Neural cell (in vitro differentiated cells): ENCODE measurements around the gene MAGI1. TPM values are rescaled to one million over a fixed set of nuclear protein-coding genes. Genes with fewer than 3 reads are reported as not detected.
"Not testable (repeated sequence)": the region's sequence is repeated elsewhere in the genome, so short reads cannot be mapped to it uniquely, and the experiment has no call there.

Experiments used
- H2AFZ ChIP-seq: fragments of 200-600, 300-800 bp; sonication (generic), shearing (Covaris generic); 2 replicates; pipeline ENCODE4 v1.6.0; 2014; ENCODE audit warnings: low read depth, mild to moderate bottlenecking, antibody characterized with exemption, low read length, moderate library complexity
- H3F3A ChIP-seq: fragments of 200-600 bp; shearing (Covaris generic); 2 replicates; pipeline ENCODE4 v1.6.1; 2016; ENCODE audit warnings: mild to moderate bottlenecking, moderate library complexity, mixed read lengths, antibody characterized with exemption, low read length; ENCODE audit not compliant: insufficient read depth, poor library complexity, severe bottlenecking
- H3K27ac ChIP-seq: fragments of 200-600, 300-800 bp; sonication (generic), shearing (Covaris generic); 2 replicates; pipeline ENCODE4 v1.5.1; 2014; ENCODE audit warnings: mild to moderate bottlenecking, low read length, moderate library complexity
- H3K27me3 ChIP-seq: fragments of 300-800, 200-600 bp; sonication (generic), shearing (Covaris generic); 2 replicates; pipeline ENCODE4 v1.6.0; 2014; ENCODE audit warnings: mild to moderate bottlenecking, low read depth, low read length, moderate library complexity; ENCODE audit not compliant: insufficient read depth
- H3K36me3 ChIP-seq: fragments of 300-800, 200-600 bp; sonication (generic), shearing (Covaris generic); 2 replicates; pipeline ENCODE4 v1.5.1; 2014; ENCODE audit warnings: mild to moderate bottlenecking, antibody characterized with exemption, low read length, moderate library complexity; ENCODE audit not compliant: insufficient read depth
- H3K4me2 ChIP-seq: fragments of 300-800, 200-600 bp; sonication (generic), shearing (Covaris generic); 2 replicates; pipeline ENCODE4 v1.6.0; 2014; ENCODE audit warnings: mild to moderate bottlenecking, low read length
- H3K4me3 ChIP-seq: fragments of 300-800, 200-600 bp; sonication (generic), shearing (Covaris generic); 2 replicates; pipeline ENCODE4 v1.5.1; 2014; ENCODE audit warnings: mild to moderate bottlenecking, low read length, moderate library complexity
- H3K79me2 ChIP-seq: fragments of 200-600 bp; shearing (Covaris generic); replicated peaks from 2 replicates; pipeline ENCODE4 v1.6.0; 2014; ENCODE audit warnings: mild to moderate bottlenecking, low read length, moderate library complexity; ENCODE audit not compliant: insufficient read depth
- H3K9ac ChIP-seq: fragments of 300-800, 200-600 bp; sonication (generic), shearing (Covaris generic); 2 replicates; pipeline ENCODE4 v1.6.1; 2016; ENCODE audit warnings: mild to moderate bottlenecking, low read length, mixed read lengths
- H3K9me2 ChIP-seq: fragments of 200-600 bp; shearing (Covaris generic); 2 replicates; pipeline ENCODE4 v1.6.1; 2016; ENCODE audit warnings: mild to moderate bottlenecking, low read length, mixed read lengths; ENCODE audit not compliant: insufficient read depth
- H3K9me3 ChIP-seq: fragments of 200-600, 300-800 bp; sonication (generic), shearing (Covaris generic); 2 replicates; pipeline ENCODE4 v1.6.1; 2016; ENCODE audit warnings: mild to moderate bottlenecking, mixed run types, low read length, moderate library complexity, mixed read lengths
- H4K20me1 ChIP-seq: fragments of 200-600 bp; shearing (Covaris generic); 2 replicates; pipeline ENCODE4 v1.6.1; 2016; ENCODE audit warnings: mild to moderate bottlenecking, mixed run types; ENCODE audit not compliant: insufficient read depth
- CTCF ChIP-seq: fragments of 450-650 bp; IDR thresholded peaks from 2 replicates; pipeline ENCODE4 v1.5.1; 2014; ENCODE audit warnings: antibody characterized with exemption, mild to moderate bottlenecking, moderate library complexity; ENCODE audit not compliant: poor library complexity, severe bottlenecking
- EP300 ChIP-seq: fragments of 450-650 bp; conservative IDR thresholded peaks from 2 replicates; pipeline ENCODE4 v1.6.1; 2014; ENCODE audit warnings: antibody characterized with exemption, mild to moderate bottlenecking, moderate library complexity; ENCODE audit not compliant: poor library complexity, severe bottlenecking
- EZH2 ChIP-seq: fragments of 200-600, 300-800 bp; shearing (Covaris generic), sonication (generic); IDR thresholded peaks from 2 replicates; pipeline ENCODE4 v1.6.1; 2014; ENCODE audit warnings: antibody characterized with exemption, low read length, borderline replicate concordance, mild to moderate bottlenecking; ENCODE audit not compliant: insufficient read depth, poor library complexity, severe bottlenecking
- MXI1 ChIP-seq: fragments of 450-650 bp; conservative IDR thresholded peaks from 2 replicates; pipeline ENCODE4 v1.6.1; 2014; ENCODE audit warnings: antibody characterized with exemption, mild to moderate bottlenecking; ENCODE audit not compliant: poor library complexity, severe bottlenecking
- POLR2AphosphoS5 ChIP-seq: IDR thresholded peaks from 2 replicates; pipeline ENCODE4 v1.6.1; 2012
- RAD21 ChIP-seq: fragments of 450-650 bp; conservative IDR thresholded peaks from 2 replicates; pipeline ENCODE4 v1.6.1; 2014; ENCODE audit warnings: antibody characterized with exemption, mild to moderate bottlenecking, moderate library complexity
- REST ChIP-seq: IDR thresholded peaks from 2 replicates; pipeline ENCODE4 v1.6.1; 2012; ENCODE audit warnings: borderline replicate concordance
- SMC3 ChIP-seq: fragments of 450-650 bp; conservative IDR thresholded peaks from 2 replicates; pipeline ENCODE4 v1.6.1; 2014; ENCODE audit warnings: antibody characterized with exemption, mild to moderate bottlenecking, moderate library complexity; ENCODE audit not compliant: poor library complexity
- TAF1 ChIP-seq: IDR thresholded peaks from 2 replicates; pipeline ENCODE4 v1.6.1; 2012; ENCODE audit warnings: low read depth
- polyA plus RNA-seq: library from polyadenylated mRNA; depleted of rRNA; stranded (reverse); fragments of >200 nt; gene quantifications from 2 replicates; pipeline ENCODE4 v1.2.3, GENCODE V29; 2014

MAGI1 gene
- polyA plus RNA-seq, 1 donor from 2014 or later, result 44.7 TPM

DNA sequence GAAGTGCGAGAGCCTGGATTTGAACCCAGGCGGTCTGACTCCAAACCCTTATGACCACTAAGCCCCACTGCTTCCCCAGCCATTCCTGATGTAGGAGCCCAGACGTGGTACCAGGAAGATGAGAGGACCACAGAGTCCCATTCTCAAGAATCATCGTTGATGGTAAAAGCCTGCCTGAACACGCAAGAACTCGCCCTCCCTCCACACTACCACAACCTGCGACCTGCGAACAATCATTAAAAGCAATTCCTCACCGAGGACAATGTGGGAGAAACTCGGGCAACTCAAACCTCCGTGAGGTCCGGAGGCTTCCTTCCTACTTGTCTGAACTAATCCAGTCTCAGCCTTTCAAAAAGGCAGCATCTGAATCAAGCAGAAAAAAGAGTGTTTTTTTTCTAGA lies 10.3 kb downstream of the MAGI1 start:
- no peaks in the 10 kb centered on the region for H3K9me2 ChIP-seq
- H3K9ac ChIP-seq, result no peak overlapping the region
- no peak overlapping the region for H2AFZ ChIP-seq
- no peaks in the 10 kb centered on the region for H3K9me3 ChIP-seq
- no peaks in the 10 kb centered on the region for H3F3A ChIP-seq
- H3K4me3 ChIP-seq, result no peak overlapping the region
- H3K36me3 ChIP-seq, result no peaks in the 10 kb centered on the region
- H3K27me3 ChIP-seq, result no peaks in the 10 kb centered on the region
- TF ChIP-seq EP300 (no peak), MXI1 (no peak), REST (no peak), POLR2AphosphoS5 (no peak), TAF1 (no peak), EZH2 (no peak), CTCF (no peak), SMC3 (no peak), RAD21 (no peak)
- H3K4me2 ChIP-seq, result no peak overlapping the region
- H3K79me2 ChIP-seq, result no peaks in the 10 kb centered on the region
- H4K20me1 ChIP-seq, result no peaks in the 10 kb centered on the region
- no peak overlapping the region for H3K27ac ChIP-seq

- not testable (repeated sequence) for H3K9ac ChIP-seq, H3K4me3 ChIP-seq, H3K9me3 ChIP-seq, H2AFZ ChIP-seq, H3F3A ChIP-seq, H3K27ac ChIP-seq, H4K20me1 ChIP-seq, H3K36me3 ChIP-seq, H3K79me2 ChIP-seq, H3K9me2 ChIP-seq, H3K27me3 ChIP-seq, H3K4me2 ChIP-seq
These were observed 11.6 kb downstream of the MAGI1 start for GRCh38 chr3:66027099-66027498.

- H3K79me2 ChIP-seq, result no peaks in the 10 kb centered on the region
- no peaks in the 10 kb centered on the region for H3K36me3 ChIP-seq
- TF ChIP-seq RAD21 (no peak), SMC3 (no peak), POLR2AphosphoS5 (no peak), EP300 (no peak), TAF1 (no peak), CTCF (no peak), EZH2 (no peak), REST (no peak), MXI1 (no peak)
- H3K4me3 ChIP-seq, result no peak overlapping the region
- H3K4me2 ChIP-seq, result no peak overlapping the region
- no peak overlapping the region for H3K27ac ChIP-seq
- H2AFZ ChIP-seq, result no peak overlapping the region
- no peaks in the 10 kb centered on the region for H3K9me2 ChIP-seq
- no peaks in the 10 kb centered on the region for H3F3A ChIP-seq
- H3K27me3 ChIP-seq, result no peaks in the 10 kb centered on the region
- H3K9me3 ChIP-seq, result no peaks in the 10 kb centered on the region
- H4K20me1 ChIP-seq, result no peaks in the 10 kb centered on the region
- no peak overlapping the region for H3K9ac ChIP-seq
These were observed 14.9 kb downstream of the MAGI1 start for GRCh38 chr3:66023738-66024385.
